GM12892 (cell line): ENCODE measurements around the gene G3BP2.

Source experiments
- POLR2A ChIP-seq: IDR thresholded peaks from 2 replicates; pipeline ENCODE4 v1.6.1; 2011; ENCODE audit warnings: low read depth, low read length, control low read depth
- POLR2AphosphoS5 ChIP-seq: IDR thresholded peaks from 2 replicates; pipeline ENCODE4 v1.6.1; 2011; ENCODE audit warnings: low read depth, low read length, control low read depth
- TAF1 ChIP-seq: IDR thresholded peaks from 2 replicates; pipeline ENCODE4 v1.6.1; 2011; ENCODE audit warnings: low read depth, mild to moderate bottlenecking, control low read depth, low read length, borderline replicate concordance

DNA sequence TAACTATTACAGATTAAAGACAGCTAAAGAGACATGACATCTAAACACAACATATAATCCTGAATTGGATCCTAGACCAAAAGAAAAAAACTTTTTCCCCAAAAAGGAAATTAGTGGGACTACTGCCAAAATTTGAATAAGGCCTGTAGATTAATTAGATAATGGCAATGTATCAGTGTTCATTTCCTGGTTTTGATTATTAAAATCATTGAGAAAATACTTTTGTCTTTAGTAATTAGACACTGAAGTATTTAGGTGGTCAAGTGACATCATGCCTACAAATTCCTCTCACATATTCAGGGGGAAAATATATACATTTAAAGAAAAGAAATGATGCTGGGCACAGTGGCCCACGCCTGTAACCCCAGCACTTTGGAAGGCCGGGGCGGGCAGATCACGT is 40.8 kb upstream of the G3BP2 start:
- TF ChIP-seq POLR2A, result no peak
- no peak for TF ChIP-seq TAF1
- no peak for TF ChIP-seq POLR2AphosphoS5
